Activated CD4-positive, CD25-positive, alpha-beta regulatory T cell treated with anti-CD3 and anti-CD28 coated beads, Interleukin-2, amount 50 U/mL, for 72 hours (primary cell): ENCODE measurements around the gene NIPSNAP2.
A peak's percentile ranks its signal among the peaks of the same experiment; 100 is the strongest.
"Not testable (repeated sequence)": the region's sequence is repeated elsewhere in the genome, so short reads cannot be mapped to it uniquely, and the experiment has no call there.

Experiments used
- DNase-seq: peaks from one replicate; pipeline ENCODE4 v3.0.0; 2021

The NIPSNAP2 gene

DNA sequence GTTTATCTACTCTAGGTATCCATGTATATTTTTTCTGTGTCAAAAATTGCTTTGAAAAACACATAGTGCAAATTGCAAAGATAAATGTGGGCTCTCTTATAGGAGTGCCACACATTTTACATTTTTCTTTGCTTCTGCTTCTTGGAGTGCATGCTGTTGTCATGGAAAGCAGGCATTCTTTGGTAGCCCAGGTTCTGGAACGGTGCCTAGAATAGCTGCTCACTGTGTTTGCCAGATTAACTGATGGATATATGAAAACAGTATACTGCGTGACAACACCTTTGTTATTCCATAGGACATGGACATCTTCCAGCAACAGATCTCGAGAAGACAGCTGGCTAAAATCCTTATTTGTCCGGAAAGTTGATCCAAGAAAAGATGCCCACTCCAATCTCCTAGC lies 13.4 kb downstream of the NIPSNAP2 start:
- DNase-seq = no peak

DNA sequence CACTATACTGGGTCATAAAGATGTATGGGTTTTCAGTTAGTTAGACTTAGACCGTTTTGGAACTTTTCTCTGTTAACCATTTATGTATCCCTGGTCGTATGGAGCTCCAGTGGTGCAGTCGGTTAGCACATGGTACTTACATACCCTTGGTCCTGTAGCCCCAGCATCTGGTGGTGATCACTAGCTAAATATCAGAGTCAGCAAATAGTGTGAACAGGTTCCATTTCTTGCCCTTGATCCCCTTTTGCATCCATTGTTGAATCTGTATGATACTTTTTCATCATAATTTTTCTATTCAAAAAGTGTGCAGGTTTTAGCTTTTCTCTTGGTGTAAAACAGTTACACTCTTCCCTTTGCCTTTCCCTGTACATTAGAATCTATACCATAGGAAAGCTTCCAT lies 15.9 kb downstream of the NIPSNAP2 start:
- no peak for DNase-seq

DNA sequence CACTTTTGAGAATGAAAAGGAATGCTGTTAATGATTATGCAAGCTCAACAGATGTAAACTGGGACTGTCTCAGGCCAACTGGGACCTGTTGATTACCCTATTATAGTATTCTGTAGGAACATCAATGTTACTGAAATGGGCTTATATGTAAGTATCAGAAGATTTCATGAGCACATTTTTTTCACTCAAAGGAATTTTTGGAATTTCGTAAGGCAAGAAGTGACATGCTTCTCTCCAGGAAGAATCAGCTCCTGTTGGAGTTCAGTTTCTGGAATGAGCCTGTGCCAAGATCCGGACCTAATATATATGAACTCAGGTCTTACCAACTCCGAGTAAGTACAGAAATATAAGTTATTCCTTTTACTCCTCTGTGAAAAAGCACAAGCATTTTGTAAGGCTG lies 19.2 kb downstream of the NIPSNAP2 start:
- DNase-seq = no peak

DNA sequence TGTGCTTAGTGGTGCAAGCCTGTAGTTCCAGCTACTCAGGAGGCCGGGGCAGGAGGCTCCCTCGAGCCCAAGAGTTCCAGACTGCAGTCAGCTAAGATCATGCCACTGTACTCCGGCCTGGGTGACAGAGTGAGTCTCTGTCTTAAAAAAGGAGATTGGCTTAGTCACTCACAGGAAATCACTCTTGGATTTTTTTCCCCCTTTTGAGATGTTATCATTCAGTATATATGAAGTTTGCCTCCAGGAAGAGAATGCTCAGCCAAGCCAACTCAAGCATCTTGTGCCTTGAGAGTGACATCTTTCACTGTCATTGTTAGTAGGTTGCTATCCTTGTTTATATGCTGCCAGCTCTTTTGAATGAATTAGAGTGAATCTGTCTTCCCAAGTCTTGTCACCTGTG lies 28.0 kb downstream of the NIPSNAP2 start:
- DNase-seq = no peak

DNA sequence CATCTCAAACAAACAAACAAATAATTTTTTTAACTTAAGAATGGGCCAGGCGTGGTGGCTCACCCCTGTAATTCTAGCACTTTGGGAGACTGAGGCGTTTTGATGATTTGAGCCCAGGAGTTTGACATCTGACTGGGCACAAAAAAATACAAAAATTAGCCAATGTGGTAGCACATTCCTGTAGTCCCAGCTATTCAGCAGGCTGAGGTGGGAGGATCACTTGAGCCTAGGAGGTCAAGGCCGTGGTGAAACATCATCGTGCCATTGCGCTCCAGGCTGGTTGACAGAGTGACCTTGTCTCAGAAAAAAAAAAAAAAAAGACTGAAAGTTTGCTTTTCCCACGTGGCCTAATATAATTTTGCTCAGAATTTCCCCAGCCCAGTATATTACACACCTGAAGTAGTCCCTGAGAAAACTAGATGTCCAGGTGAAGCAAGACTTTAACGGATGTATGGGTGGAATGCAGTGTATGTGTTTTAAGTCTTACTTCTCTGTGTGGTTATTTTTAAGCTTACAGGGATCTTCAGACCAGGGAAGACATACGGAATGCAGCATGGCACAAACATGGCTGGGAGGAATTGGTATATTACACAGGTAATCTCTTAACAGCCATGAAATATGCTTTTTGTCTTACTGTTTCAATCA lies 32.6 kb downstream of the NIPSNAP2 start:
- no peak for DNase-seq

DNA sequence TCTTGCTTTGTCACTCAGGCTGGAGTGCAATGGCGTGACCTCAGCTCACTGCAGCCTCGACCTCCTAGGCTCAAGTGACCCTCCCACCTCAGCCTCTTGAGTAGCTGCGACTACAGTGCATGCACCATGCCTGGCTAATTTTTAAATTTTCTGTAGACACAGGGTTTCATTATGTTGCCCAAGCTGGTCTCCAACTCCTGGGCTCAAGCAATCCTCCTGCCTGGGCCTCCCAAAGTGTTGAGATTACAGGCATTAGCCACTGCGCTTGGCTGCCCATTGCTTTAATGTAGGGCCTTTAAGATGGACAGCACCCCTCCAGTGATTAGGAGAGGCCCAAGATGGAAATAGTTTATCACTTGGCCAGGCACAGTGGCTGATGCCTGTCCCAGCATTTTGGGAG lies 39.4 kb downstream of the NIPSNAP2 start:
- DNase-seq = no peak

DNA sequence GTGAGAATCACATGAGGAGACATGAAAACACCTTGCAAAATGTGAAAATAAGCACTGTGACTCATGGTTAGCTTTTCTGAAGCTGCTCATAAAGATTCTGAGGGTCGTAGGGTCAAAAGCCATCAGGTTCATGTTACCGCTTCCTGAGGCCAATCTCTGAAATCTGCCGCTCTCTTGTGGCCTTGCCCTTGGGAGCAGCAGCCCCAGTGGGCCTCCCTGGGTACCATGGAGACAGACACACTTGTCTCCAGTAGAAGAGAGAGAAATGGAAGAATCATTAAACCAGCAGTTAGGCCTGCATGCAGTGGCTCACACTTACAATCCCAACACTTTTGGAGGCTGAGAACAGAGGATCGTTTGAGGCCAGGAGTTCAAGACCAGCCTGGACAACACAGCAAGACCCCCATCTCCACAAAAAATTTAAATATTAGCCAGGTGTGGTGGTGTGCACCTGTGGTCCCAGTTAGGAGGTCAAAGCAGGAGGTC lies 42.8 kb downstream of the NIPSNAP2 start:
- DNase-seq = no peak

DNA sequence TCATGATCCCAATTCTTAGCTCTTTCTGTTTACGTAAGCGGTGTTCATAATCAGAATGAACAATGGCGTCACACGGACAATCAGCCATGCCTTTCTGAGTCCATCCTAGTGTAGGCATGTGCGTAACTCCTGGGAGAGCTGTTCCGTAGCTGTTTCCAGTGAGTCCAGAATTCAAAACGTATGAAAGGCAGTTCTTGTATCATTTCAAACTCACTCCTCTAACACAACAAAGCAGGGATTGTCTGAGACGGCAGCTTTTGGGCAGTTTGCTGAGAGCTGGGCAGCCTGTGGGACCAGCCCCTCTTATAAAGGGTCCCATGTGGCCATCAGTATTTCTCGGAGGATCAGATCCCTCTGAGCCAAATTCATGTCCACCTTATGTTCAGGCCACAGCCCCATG lies 43.5 kb downstream of the NIPSNAP2 start:
- no peak for DNase-seq

DNA sequence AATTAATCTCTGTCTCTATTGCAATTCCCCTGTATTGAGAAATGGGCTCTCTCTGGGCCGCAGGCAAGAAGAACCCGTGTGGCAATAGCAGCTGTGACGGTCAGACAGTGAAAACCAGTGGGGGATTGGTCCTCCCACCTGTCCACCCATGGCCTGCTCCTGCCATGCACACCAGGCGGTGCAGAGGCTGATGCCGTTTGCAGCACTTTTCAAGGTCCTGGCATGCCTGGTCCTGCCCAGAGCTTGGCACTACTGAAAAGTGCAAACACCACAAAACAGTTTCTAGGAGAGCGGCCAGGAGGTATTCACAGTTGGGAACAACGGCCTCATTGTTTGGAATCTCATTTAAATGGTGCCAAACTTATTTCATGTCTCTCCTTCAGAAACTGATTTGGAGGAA lies 45.3 kb downstream of the NIPSNAP2 start:
- DNase-seq = no peak

DNA sequence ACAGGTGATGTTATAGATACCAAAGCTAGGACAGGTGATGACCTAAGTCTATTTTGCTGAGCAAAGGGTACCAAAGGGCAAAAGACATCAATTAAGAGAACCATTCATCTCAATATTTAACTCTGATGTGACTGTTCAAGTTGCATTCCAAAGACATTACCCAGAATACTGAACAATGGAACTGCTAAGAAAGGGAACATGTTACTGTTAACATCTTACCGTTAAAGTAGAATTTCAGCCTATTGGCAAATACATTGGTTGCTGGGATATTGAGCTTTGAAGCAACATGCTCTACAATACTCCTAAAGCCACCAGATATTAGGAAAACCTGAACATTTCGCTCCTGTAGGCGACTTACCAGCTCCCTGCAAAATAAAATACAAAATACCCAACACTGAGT lies 52.6 kb downstream of the NIPSNAP2 start:
- not testable (repeated sequence) for DNase-seq

DNA sequence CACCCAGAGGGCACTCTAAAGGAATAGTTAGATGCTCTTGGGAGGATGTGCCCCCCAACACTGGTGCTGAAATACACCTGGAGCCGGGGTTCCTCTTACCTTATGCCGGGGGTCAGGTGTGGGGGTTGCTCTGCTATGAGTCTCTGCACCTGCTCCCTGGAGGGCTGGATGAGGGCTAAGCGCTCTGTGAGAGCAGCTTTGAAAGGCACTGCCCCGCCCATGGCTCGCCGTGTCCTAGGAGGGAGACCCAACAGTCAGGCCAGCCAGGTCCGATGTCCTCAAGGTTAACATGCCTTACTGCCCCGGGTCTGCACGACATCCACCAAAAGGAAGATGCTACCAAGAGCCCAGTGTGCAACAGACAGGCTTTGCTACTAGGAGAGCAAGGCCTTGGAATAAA lies 55.1 kb downstream of the NIPSNAP2 start:
- no peak for DNase-seq

DNA sequence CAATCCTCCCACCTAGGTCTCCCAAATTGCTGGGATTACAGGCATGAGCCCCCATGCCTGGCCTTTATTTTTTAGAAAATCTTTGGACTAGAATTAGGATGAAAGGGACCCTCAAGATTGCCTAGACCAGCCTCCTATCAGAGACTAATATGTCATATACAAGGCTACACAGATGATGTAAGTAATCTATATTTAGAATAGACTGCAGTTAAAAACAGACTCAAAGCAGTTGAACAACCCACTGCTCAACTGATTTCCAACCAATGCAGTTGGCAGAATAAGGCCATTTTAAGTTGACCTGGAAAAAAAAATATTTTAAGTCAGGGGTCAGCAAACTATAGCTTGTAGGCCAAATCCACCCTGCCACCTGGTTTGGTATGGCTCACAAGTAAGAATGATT lies 59.1 kb downstream of the NIPSNAP2 start:
- no peak for DNase-seq

DNA sequence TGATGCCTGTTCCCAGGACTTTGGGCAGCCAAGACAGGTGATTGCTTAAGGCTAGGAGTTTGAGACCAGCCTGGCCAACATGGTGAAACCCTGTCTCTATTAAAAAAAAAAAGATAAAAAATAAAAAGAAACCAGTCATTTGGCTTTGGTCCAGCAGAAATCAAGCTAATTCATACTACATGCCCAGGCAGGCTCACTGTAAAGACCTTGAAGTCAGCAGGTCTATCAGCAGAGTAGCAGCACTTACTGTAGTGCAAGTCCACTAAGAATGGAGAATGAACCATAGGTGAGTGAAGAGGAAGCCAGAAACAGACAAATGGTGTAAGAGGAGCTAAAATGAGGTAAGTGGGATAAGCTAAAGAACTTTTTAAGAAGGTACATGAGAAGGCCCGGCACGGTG lies 62.2 kb downstream of the NIPSNAP2 start:
- DNase-seq = no peak

DNA sequence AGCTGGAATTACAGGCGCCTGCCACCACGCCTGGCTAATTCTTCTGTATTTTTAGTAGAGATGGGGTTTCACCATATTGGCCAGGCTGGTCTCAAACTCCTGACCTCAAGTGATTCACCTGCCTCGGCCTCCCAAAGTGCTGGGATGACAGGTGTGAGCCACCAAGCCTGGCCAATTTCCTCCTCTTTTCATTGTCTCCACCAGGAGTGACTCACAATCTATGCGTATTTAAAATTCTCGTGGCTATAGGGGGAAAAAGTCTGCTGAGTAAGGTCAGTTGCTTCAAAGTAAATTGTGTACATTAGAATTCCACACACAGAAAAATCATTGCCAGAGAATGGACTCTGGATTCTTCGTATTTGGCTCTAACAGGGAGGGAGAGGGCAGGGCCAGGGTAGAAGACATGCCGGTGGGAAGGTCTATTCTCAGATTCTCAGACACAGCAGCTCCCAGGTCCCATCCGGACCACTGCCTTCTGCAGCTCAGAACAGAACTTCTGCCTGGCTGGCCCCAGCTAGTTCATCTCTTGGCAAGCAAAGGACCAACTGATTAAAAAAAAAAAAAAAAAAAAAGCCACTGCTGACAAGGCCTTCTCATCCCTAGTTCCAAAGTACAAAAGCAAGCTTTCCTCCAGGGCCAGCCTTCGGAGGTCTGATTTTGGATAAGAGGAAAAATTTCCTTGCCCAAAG lies 64.7 kb downstream of the NIPSNAP2 start:
- DNase-seq = no peak

DNA sequence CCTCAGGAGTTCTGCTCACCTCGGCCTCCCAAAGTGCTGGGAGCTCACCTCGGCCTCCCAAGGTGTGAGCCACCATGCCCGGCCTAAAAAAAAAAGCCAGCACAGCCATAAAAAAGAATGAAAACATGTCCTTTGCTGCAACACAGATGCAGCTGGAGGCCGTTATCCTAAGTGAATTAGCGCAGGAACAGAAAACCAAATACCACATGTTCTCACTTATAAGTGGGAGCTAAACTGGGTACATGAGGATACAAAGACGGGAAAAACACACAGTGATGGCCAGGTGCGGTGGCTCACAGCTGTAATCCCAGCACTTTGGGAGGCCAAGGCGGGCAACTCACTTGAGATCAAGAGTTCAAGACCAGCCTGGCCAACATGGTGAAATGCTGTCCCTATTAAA lies 66.0 kb downstream of the NIPSNAP2 start:
- DNase-seq = no peak

DNA sequence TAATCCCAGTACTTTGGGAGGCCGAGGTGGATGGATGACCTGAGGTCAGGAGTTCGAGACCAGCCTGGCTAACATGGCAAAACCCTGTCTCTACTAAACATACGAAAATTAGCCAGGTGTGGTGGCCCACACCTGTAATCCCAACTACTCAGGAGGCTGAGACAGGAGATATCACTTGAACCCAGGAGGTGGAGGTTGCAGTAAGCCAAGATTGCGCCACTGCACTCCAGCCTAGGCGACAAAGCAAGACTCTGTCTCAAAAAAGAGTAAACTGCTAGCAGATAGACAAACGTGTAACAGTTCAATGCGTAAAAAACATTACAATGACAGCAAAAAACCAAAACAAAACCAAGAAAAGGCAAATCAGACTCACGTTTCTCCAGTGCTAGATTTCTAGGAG lies 67.2 kb downstream of the NIPSNAP2 start:
- DNase-seq = not testable (repeated sequence)

DNA sequence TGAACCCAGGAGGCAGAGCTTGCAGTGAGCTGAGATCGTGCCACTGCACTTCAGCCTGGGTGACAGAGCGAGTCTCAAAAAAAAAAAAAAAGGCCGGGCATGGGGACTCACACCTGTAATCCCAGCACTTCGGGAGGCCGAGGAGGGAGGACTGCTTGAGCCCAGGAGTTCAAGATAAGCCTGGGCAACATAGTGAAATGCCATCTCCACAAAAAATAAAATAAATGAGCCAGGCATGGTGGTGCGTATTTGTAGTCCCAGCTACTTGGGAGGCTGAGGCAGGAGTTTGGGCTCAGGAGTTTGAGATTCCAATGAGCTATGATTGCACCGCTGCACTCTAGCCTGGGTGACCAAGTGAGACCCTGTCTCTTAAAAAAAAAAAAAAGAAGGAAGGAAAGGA lies 68.2 kb downstream of the NIPSNAP2 start:
- not testable (repeated sequence) for DNase-seq

DNA sequence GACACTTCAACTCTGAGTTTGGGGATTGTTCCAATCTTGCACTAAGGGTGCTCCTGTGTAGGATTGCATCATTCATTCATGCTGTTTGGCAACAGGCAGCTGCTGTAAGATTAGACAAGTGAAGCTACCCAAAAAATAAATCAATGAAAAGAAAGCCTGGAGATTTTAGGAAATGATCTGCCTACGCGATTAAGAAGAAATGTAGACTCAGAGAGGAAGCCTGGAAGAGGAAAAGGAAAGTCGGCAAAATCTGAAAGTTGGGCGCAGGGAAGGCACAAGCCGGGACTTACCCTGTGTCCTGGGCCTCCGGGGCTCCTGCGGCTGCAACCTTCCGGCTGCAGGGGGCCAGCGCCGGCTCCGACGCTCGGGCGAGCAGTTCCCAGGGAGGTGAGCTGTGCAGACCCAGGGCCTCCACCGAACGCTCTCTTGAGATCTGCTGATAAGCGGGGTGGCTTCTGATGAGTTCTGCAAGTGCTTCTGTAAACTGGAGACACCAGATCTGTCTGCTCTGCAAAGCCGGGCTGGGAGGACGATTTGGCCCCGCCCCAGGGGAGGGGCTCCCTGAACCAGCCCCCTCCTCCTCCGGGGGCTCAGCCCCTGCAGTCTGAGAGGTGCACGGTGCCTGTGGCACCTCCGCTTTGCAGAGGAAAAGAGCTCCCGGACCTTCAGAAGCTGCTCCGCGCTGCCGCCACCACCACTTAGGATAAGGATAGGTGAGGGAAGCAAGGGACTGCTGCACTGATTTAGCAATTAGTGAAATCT lies 69.5 kb downstream of the NIPSNAP2 start:
- peak; percentile 71 for DNase-seq

DNA sequence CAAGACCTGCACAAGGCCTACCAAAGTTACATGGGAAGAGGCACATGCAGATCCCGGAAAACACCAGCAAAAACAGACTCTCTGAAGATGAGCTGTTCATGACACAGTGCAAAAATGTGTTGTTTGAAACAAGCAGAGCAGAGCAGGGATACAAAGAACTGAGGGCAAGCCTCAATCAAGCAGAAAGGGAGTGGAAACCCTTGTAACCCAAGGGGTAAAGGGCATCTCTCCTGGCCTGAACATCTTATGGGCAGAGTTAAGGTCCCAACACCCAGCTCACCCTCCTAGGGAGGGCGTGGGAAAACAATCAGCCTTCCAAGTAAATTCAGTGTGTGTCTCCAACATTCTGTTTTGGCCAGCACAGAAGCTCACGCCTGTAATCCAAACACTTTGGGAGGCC lies 76.3 kb downstream of the NIPSNAP2 start:
- DNase-seq = no peak

DNA sequence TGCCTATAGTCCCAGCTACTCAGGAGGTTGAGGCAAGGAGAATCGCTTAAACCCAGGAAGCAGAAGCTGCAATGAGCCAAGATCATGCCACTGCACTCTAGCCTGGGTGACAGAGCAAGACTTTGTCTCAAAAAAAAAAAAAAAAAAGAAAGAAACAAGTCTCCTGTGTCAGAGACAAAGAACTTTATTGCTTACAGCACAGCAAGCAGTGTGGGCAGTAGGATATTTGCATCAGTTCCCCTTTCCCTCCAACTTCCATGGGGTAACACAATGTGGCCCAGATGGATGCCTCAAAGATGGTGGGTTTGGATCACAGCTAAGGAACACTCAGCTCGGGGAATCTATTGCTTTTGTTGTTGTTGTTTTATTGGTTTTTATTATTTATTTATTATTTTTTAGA lies 81.4 kb downstream of the NIPSNAP2 start:
- not testable (repeated sequence) for DNase-seq

DNA sequence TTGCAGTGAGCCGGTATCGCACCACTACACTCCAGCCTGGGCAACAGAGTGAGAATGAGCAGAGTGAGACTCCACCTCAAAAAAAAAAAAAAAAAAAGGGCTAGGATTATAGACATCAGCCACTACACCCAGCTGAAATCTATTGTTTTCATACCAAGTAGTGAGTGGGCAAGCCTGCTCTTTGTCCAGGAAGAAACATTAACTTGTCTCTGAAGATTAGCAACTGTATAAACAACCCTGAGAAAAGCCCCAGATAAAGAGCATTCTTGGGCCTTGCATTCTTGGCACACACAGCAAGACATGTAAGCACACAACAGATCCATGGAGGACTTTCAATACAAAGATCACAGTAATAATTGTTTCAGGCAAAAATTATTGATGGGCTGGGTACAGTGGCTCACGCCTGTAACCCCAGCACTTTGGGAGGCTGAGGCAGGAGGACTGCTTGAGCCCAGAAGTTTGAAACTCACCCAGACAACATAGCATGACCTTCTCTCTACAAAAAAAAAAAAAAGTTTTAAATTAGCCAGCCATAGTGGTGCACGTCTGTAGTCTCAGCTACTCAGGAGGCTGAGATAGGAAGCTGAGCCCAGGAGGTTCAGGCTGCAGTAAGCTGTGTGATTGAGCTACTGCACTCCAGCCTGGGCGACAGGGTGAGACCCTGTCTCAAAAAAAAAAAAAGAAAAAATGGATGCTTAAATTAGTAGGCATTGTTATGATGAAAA lies 82.5 kb downstream of the NIPSNAP2 start:
- no peak for DNase-seq

DNA sequence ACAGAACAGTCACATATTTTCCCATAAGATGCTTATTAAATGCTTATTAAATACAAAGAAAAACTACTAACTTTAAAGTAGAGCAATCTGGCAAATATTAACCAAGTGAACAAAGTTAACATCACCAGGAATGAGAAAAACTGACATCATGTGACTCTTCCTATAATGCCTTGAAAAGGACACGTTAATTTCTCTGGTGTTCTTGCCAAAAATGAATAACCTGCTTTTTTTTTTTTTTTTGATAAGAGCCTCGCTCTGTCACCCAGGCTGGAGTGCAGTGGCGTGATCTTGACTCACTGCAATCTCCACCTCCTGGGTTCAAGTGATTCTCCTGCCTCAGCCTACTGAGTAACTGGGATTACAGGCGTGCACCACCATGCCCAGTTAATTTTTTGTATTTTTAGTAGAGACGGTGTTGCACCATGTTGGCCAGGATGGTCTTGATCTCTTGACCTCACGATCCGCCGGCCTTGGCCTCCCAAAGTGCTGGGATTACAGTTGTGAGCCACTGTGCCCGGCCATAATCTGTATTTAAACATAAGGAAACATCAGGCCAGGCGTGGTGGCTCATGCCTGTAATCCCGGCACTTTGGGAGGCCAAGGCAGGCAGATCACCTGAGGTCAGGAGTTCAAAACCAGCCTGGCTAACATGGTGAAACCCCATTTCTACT lies 83.2 kb downstream of the NIPSNAP2 start:
- not testable (repeated sequence) for DNase-seq

DNA sequence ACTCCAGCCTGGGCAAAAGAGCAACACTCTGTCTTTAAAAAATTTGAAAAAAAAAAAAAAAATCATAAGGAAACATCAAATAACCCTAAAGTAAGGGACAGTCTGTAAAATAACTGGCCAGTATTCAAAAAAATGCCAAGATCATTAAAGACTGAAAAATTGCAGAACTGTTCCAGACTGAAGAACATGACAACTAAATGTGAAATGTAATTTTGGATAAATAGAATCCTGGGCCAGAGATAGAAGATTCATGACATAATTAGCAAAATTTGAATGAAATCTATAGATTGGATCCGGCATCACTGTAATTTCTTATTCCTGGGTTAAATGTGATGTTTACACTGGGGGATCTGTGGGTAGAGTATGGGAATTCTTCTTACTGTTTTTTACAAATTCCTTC lies 83.9 kb downstream of the NIPSNAP2 start:
- no peak for DNase-seq
